Liver (tissue), 9 donors: ENCODE measurements around the gene CLPTM1. TPM values are rescaled to one million over a fixed set of nuclear protein-coding genes. Genes with fewer than 3 reads are reported as not detected.
A peak's percentile ranks its signal among the peaks of the same experiment; 100 is the strongest.
"Not testable (repeated sequence)": the region's sequence is repeated elsewhere in the genome, so short reads cannot be mapped to it uniquely, and the experiment has no call there.

ENCODE experiments used
- DNase-seq: peaks from one replicate; pipeline ENCODE4 v3.0.0-alpha.2; 2017; ENCODE audit warnings: low spot score
- H3K27ac ChIP-seq, 2 donors: one replicate each; pipeline ENCODE4 v1.7.0; 2013; ENCODE audit warnings: inconsistent platforms in 2 of 2, low read length in 2 of 2, control low read depth in 1 of 2, low read depth in 1 of 2, mild to moderate bottlenecking in 1 of 2
- H3K27me3 ChIP-seq, 4 donors: one replicate each; pipeline versions ENCODE4 v1.6.1 to v1.7.0; 2013; ENCODE audit warnings: low read length in 3 of 4, inconsistent platforms in 1 of 4, mild to moderate bottlenecking in 1 of 4, moderate library complexity in 1 of 4; ENCODE audit not compliant: control insufficient read depth in 4 of 4, insufficient read depth in 4 of 4
- H3K36me3 ChIP-seq, 4 donors: one replicate each; pipeline versions ENCODE4 v1.6.1 to v1.7.0; 2013; ENCODE audit warnings: low read length in 3 of 4, mild to moderate bottlenecking in 3 of 4, low read depth in 1 of 4, moderate library complexity in 1 of 4; ENCODE audit not compliant: control insufficient read depth in 4 of 4, insufficient read depth in 3 of 4
- H3K4me1 ChIP-seq, 4 donors: one replicate each; pipeline versions ENCODE4 v1.6.1 to v1.7.0; 2013; ENCODE audit warnings: low read length in 3 of 4, mild to moderate bottlenecking in 3 of 4, moderate library complexity in 1 of 4; ENCODE audit not compliant: control insufficient read depth in 4 of 4, insufficient read depth in 4 of 4
- H3K4me3 ChIP-seq, 3 donors: one replicate each; pipeline versions ENCODE4 v1.6.1 to v1.7.0; 2013; ENCODE audit warnings: low read length in 3 of 3, control low read depth in 1 of 3, low read depth in 1 of 3, mild to moderate bottlenecking in 1 of 3
- H3K9ac ChIP-seq, 2 donors: one replicate each; pipeline ENCODE4 v1.7.0; 2013; ENCODE audit warnings: low read length in 2 of 2, mild to moderate bottlenecking in 2 of 2, moderate library complexity in 2 of 2, control low read depth in 1 of 2, low read depth in 1 of 2
- H3K9me3 ChIP-seq, 4 donors: one replicate each; pipeline versions ENCODE4 v1.6.1 to v1.7.0; 2013; ENCODE audit warnings: low read length in 3 of 4; ENCODE audit not compliant: control insufficient read depth in 4 of 4
- ATF3 ChIP-seq: IDR thresholded peaks from 2 replicates; pipeline ENCODE4 v1.6.1; 2016; ENCODE audit warnings: antibody characterized with exemption
- CTCF ChIP-seq: fragments of 150-350 bp; IDR thresholded peaks from 2 replicates; pipeline ENCODE4 v1.5.1; 2017; ENCODE audit warnings: improper control_type of control experiment, low read depth, low read length; ENCODE audit not compliant: missing input control
- EGR1 ChIP-seq, 2 donors: IDR thresholded peaks; 2 replicates each; pipeline ENCODE4 v1.6.1; 2016 to 2018; ENCODE audit warnings: antibody characterized with exemption in 2 of 2, low read depth in 2 of 2
- FOXA1 ChIP-seq: IDR thresholded peaks from 2 replicates; pipeline ENCODE4 v1.6.1; 2016; ENCODE audit warnings: antibody characterized with exemption
- GABPA ChIP-seq, 2 donors: IDR thresholded peaks in 1 of 2; conservative IDR thresholded peaks in 1 of 2; 2 replicates each; pipeline ENCODE4 v1.6.1; 2016; ENCODE audit warnings: antibody characterized with exemption in 2 of 2, mild to moderate bottlenecking in 1 of 2, moderate library complexity in 1 of 2
- HNF4A ChIP-seq, 2 donors: conservative IDR thresholded peaks; 2 replicates each; pipeline ENCODE4 v1.6.1; 2016; ENCODE audit warnings: antibody characterized with exemption in 2 of 2, mild to moderate bottlenecking in 2 of 2
- HNF4G ChIP-seq: IDR thresholded peaks from 2 replicates; pipeline ENCODE4 v1.6.1; 2016; ENCODE audit warnings: antibody characterized with exemption
- JUND ChIP-seq, 2 donors: IDR thresholded peaks; 2 replicates each; pipeline ENCODE4 v1.6.1; 2016; ENCODE audit warnings: antibody characterized with exemption in 2 of 2
- MAX ChIP-seq: IDR thresholded peaks from 2 replicates; pipeline ENCODE4 v1.6.1; 2016; ENCODE audit warnings: antibody characterized with exemption
- NR2F2 ChIP-seq: IDR thresholded peaks from 2 replicates; pipeline ENCODE4 v1.6.1; 2016; ENCODE audit warnings: antibody characterized with exemption
- RAD21 ChIP-seq, 2 donors: IDR thresholded peaks; 2 replicates each; pipeline ENCODE4 v1.6.1; 2016; ENCODE audit warnings: antibody characterized with exemption in 2 of 2, mild to moderate bottlenecking in 2 of 2
- REST ChIP-seq: IDR thresholded peaks from 2 replicates; pipeline ENCODE4 v1.6.1; 2016; ENCODE audit warnings: antibody characterized with exemption, mild to moderate bottlenecking
- RXRA ChIP-seq, 2 donors: IDR thresholded peaks; 2 replicates each; pipeline ENCODE4 v1.6.1; 2017 to 2018; ENCODE audit warnings: antibody characterized with exemption in 2 of 2, mild to moderate bottlenecking in 1 of 2
- SP1 ChIP-seq: IDR thresholded peaks from 2 replicates; pipeline ENCODE4 v1.6.1; 2018; ENCODE audit warnings: antibody characterized with exemption, mild to moderate bottlenecking
- TAF1 ChIP-seq: conservative IDR thresholded peaks from 2 replicates; pipeline ENCODE4 v1.6.1; 2016; ENCODE audit warnings: antibody characterized with exemption, mild to moderate bottlenecking
- YY1 ChIP-seq: IDR thresholded peaks from 2 replicates; pipeline ENCODE4 v1.6.1; 2016; ENCODE audit warnings: antibody characterized with exemption, mild to moderate bottlenecking
- ZBTB33 ChIP-seq: IDR thresholded peaks from 2 replicates; pipeline ENCODE4 v1.6.1; 2016; ENCODE audit warnings: antibody characterized with exemption
- WGBS: extraction: QIAGEN DNeasy Blood & Tissue Kit; methylation state at CpG from one replicate; pipeline ENCODE4 v1.1.7; 2013; 5-methylcytosine and 5-hydroxymethylcytosine counted together
- polyA plus RNA-seq, 2 donors: library from polyadenylated mRNA; stranded (reverse) in 1 of 2; unstranded in 1 of 2; fragments of 200-250 nt in 1 of 2; fragments of >200 nt in 1 of 2; fragmentation: Nextera tagmentation in 1 of 2; extraction: Ambion mirVana in 1 of 2; gene quantifications; one replicate each; pipeline versions ENCODE4 v1.2.1 to v1.2.3, GENCODE V29; 2013 to 2015
- total RNA-seq, 2 donors: library from RNA; depleted of rRNA; stranded (reverse); fragments of >200 nt; gene quantifications; one replicate each; pipeline ENCODE4 v1.2.3, GENCODE V29; 2014
- donor health status: healthy.
- donor health status: healthy.
- donor health status: healthy.
- donor health status: healthy.
- donor health status: healthy.

CLPTM1 gene
- total and polyA plus RNA-seq, 4 donors, result 35.8 to 94.5 (median 51.5) TPM

- not testable (repeated sequence) for H3K36me3 ChIP-seq, DNase-seq
- WGBS, result 75% methylated on average over 19 of the region's 19 CpGs
Measured at GRCh38 chr19:45000665-45001064, 45.5 kb downstream of the CLPTM1 start.

GRCh38 chr19:45001087-45001739 is 46.0 kb downstream of the CLPTM1 start, which contains the start of gene RELB:
Gene RELB (plus strand): TSS chr19:45001464. CDS start chr19:45001580, 116 bp downstream.
- TF ChIP-seq FOXA1 (no peak), EGR1 (IDR thresholded peaks at IDR 0.05; ENCODE audit: low read depth in 2 of 2) (peak in 1 of 2 donors; percentile 67)
- no peaks in the 10 kb centered on the region for H3K27me3 ChIP-seq
- H3K9me3 ChIP-seq, result no peaks in the 10 kb centered on the region
- H3K4me1 ChIP-seq, result peaks cover 0 to 13% (median 5%) of the 10 kb centered on the region in 4 donors
- H3K36me3 ChIP-seq, result peaks cover 0 to 2% (median 2%) of the 10 kb centered on the region in 4 donors
- H3K27ac ChIP-seq, result peak within 1 kb of the TSS; percentile 97 to 98
- 3% methylated on average over 79 of the region's 79 CpGs for WGBS
- peak within 1 kb of the TSS; percentile 4 to 82 (median 81) for H3K4me3 ChIP-seq
- DNase-seq, result peak; percentile 96
- peak within 1 kb of the TSS in 1 of 2 donors; percentile 67 for H3K9ac ChIP-seq

More at GRCh38 chr19:45000665-45001064, 45.5 kb downstream of the CLPTM1 start:
- H3K4me1 ChIP-seq, result peaks cover 0 to 13% (median 5%) of the 10 kb centered on the region in 4 donors
- peak overlapping the region in 1 of 3 donors; percentile 82 for H3K4me3 ChIP-seq
- peak overlapping the region; percentile 67 to 85 for H3K27ac ChIP-seq
- not testable (repeated sequence) for H3K9me3 ChIP-seq, H3K27me3 ChIP-seq, H3K9ac ChIP-seq

GRCh38 chr19:45003485-45003884 is 48.3 kb downstream of the CLPTM1 start:
- 94% methylated on average over 4 of the region's 4 CpGs for WGBS
- no peaks in the 10 kb centered on the region for H3K27me3 ChIP-seq
- no peaks in the 10 kb centered on the region for H3K9me3 ChIP-seq
- peaks cover 0 to 7% (median 2%) of the 10 kb centered on the region in 4 donors for H3K36me3 ChIP-seq
- no peak for DNase-seq
- TF ChIP-seq EGR1 (IDR thresholded peaks at IDR 0.05; ENCODE audit: low read depth in 2 of 2) (no peak), MAX (no peak), ATF3 (no peak), RXRA (IDR thresholded peaks at IDR 0.05) (no peak), HNF4G (no peak), FOXA1 (no peak), NR2F2 (no peak), SP1 (no peak), YY1 (no peak), GABPA (IDR thresholded peaks at IDR 0.05 in 1 of 2, conservative IDR thresholded peaks at IDR 0.05 in 1 of 2) (no peak), RAD21 (IDR thresholded peaks at IDR 0.05) (no peak), TAF1 (no peak), JUND (IDR thresholded peaks at IDR 0.05) (no peak), ZBTB33 (no peak), HNF4A (conservative IDR thresholded peaks at IDR 0.05) (no peak), CTCF (no peak), REST (no peak)
- H3K4me3 ChIP-seq, result no peak overlapping the region
- H3K9ac ChIP-seq, result no peak overlapping the region
- peaks cover 0 to 13% (median 5%) of the 10 kb centered on the region in 4 donors for H3K4me1 ChIP-seq
- H3K27ac ChIP-seq, result no peak overlapping the region
